ENCODE data around the gene ST6GALNAC3.

Gene ST6GALNAC3

DNA sequence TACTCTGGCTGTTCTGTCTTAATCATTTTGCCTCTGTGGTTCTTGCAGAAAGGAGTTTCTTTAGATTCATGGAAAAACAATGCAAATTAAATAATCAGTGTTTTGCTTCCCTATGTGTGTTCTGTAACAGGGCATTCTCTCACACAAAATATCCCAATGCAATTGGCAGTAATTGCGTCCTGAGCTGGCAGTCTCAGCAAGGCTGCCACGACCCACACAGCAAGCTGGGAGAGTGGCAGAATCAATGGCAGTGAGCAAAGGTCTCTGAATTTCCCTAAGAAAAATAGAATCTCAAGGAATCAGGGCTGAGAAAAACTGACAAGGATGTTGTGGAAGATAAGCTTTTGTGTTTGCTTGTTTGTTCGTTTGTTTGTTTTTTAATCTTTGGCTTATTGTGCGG, 594.6 kb downstream of the ST6GALNAC3 start:
- DNase-seq: no peak

DNA sequence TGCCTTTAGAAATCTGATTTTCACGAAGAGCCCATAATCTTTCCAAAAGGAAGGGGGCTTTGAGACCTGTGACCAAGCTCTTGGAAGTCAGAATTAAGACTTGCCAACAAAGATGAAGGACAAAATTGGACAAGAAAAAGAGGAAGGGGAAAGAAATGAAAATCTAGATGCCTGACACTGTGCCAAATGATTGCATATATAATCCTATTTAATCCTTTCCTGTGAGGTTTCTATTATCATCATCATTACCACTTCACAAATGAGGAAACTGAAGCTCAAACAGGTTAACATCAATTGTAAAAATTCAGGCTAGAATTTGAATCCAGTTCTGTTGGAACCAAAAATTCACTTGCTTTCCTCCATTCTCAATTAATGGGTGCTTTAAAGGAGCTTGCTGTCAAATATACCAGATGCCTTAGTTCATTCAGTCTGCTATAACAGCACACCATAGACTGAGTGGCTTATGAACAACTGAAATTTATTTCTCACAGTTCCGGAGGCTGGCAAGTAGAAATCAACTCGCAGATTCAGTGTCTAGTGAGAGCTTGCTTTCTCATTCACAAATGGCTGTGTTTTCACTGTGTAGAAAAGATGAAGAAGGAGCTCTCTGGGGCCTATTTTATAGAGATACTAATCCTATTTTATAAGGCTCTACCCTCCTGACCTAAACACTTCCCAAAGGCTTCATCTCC, 595.2 kb downstream of the ST6GALNAC3 start:
- DNase-seq: no peak

DNA sequence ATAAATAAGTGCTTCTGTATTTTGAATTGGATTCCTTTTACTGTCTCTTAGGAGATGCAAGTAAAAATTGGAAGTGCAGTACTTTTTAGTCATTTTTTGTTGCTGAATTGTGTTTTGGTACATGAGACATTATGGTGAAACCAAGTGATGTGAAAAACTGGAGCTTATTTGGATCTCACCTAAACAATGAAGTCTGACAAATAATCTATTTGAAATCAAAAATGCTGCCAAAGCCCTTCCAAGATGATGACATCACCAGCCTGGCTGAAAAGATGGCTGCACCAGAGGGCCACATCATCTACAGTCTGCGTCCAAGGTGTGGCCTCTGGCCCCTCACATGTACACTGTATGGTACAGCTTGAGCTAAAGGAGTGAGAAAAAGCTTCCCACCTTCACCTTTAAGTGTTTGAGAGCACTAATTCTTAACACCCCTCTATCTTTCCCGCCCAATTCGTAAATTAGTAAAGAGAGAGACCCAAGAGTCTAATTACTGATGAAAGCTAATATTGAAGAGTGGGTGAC, 600.2 kb downstream of the ST6GALNAC3 start:
- DNase-seq: no peak

DNA sequence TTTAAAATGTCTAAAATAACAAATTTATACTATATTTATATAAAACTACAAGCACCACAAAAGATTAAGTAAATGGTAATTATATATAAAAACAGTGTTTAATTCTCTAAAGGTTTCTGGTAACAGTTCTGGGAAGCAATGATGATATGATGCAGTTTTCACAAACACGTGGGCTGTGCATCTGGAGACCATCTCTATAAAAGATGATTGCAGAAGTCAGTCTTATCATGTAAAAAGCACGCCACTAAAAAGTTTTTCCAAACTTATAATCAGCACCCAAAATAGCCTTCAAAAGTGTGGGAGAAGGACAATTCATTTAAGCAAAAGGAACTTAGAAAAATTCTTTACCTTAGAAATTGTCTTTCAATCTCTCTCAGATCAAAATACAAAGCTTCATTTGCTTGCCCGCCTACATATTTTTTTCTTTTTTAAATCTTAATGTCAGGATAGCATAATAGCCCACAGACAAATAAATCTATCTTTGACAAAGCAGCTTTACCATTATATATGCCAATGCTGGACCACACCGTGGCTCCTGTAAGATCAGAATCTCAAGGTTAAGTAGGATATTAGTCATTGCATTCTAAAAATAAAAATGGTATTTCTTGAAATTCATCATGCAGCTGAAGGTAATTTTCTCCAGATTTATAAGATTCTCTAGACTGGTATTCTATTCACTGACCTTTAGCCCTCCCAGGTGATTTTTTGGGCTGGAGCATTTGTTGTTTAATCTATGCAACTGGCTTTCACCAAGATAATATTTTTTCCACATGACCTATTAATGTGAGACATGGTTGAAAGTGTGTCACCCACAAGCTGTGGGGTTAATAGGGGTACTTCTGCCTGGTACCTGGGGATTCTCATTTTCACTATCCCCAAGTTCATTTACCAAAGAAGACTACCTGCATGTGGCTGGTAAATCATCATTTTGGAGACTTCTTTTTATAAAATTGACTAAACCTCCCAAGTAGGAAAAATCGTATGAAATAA, 603.2 kb downstream of the ST6GALNAC3 start:
- no peak for DNase-seq

DNA sequence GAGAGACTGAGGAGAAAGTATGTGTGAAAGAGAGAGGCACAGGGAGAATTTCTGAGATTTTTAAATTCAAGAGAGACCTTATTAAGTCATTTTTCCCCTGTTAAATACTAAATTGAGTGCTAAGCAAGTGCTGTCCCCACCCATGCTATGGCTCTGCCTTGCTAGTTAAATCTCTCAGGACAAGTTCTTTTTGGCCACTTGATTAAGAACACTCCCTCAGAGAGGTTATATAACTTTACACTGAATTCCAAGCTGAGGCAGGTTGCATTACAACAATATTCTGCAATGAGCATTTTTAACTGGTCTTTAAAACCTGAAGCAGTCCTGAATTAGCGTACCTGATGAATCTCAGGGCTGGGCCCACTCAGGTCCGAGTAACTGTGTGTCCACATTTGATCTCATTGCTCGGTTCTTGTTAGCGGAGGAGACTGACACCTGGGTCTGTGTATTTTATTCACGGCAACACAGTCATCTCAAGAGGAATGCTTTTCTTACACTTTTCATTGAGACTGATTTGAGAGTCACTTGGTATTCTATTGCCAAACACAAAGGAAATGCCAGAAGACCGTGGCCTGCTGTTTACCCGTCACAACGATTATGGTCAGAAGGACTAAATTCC, 605.1 kb downstream of the ST6GALNAC3 start:
- no peak for DNase-seq

DNA sequence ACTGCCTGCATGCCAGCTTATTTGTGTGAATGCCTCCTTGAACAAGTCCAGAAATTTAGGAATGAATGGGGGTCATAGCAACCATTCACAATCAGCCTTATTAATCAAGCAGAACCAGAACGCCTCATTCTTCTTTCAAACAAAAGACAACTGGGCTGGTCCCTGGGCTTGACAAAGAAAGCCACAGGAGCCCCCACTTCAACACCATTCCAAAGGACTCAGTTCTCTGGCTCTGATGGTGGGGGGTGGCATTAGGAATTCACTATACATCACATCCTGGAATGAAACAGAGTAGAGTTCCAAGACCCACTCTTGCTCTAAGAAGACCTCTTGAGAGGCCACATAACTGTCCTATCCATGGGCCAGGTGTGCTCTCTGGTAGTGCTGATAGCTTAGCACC, 606.1 kb downstream of the ST6GALNAC3 start:
- no peak for DNase-seq

DNA sequence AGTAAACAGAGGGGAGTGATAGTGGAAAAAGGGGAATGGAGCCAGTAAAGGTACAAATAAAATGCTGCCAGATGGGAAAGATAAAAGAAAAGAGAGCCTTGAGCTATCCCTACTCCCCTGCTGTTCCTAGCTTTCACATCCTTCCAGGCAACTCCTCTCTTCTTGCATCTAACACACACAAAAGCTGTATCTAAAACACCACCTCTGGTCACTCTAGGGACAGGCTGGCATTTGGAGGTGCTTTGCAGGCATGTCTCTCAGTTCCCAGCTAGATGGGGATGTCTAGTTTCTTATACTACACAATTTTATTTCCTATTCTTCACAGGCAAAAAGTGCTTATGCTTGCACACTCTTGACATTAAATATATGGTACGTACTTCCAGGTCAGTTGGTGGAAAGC, 607.6 kb downstream of the ST6GALNAC3 start:
- DNase-seq: no peak

Data from midbrain (tissue), 1 donor.